Measurements from ENCODE around the gene P2RX4. TPM values are rescaled to one million over a fixed set of nuclear protein-coding genes. Genes with fewer than 3 reads are reported as not detected.
A peak's percentile ranks its signal among the peaks of the same experiment; 100 is the strongest.

Gene P2RX4
- total and polyA plus RNA-seq, 2 of the 13 experiments (the other 11 are each of a cell fraction or from before 2014, with no cell fraction given): 13.8 to 30.8 TPM

DNA sequence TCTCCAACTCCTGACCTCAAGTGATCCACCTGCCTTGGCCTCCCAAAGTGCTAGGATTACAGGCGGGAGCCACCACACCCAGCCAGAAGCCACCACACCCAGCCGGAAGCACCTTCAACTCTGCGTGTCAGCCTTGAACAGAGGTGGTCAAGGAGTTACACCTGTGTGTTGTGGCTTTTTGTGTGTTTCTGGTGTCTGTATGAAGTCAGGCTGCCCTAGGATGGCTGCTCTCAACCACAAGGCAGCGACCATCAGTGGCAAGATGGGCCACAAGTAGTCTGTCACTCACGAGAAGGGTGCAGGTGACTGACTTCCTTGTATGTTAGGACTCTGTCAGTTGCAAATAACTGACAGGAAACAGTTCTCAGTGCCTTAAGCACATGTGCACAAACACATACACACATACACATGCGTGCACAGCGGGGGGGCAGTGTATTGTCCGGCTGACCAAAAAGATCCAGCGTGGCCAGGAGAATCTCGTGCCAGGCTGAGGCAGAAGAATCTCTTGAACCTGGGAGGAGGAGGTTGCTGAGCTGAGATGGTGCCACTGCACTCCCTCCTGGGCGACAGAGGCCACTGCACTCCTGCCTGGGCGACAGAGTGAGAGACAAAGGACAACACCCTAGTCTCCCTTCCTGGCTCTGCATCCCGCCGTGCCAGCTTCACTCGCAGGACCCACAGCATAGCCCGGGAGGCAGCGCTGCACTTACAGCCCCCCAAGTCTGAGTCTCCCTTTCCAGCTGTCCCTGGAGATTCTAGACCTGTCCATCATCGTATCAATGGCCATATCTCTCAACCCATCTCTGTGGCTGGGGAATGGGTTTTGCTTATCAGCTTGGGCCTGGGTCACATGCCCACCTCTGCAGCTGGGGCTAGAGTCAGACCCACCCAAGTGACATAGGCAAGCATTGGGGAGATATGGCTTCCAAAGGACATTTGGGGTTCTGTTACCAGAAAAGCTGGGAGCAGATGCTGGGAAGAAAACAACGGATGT lies 13.7 kb downstream of the P2RX4 start:
- peaks cover 16% of the 10 kb centered on the region for H3K4me1 ChIP-seq (ENCODE audit: insufficient read depth, low read length)
- no peak for DNase-seq (ENCODE audit: low spot score)
- H4K20me1 ChIP-seq (ENCODE audit: insufficient read depth, low read length): no peaks in the 10 kb centered on the region
- ChIA-PET CTCF (ENCODE audit: low intra/inter-chr PET ratio, low total read pairs) (no interaction called here), POLR2A (no interaction called here)
- H3K27ac ChIP-seq (ENCODE audit: extremely low read length, insufficient read depth, low read length): no peak overlapping the region
- H2AFZ ChIP-seq (ENCODE audit: low read length): no peak overlapping the region
- H3K4me2 ChIP-seq (ENCODE audit: low read depth, low read length): no peak overlapping the region
- intact Hi-C loops (cut with micrococcal nuclease; ENCODE audit: unreplicated experiment): no loop called here
- H3K36me3 ChIP-seq (replicated peaks in 1 of 2; ENCODE audit: control insufficient read depth in 1 of 2, insufficient read depth in 2 of 2, low read length in 2 of 2): peaks cover 3 to 5% of the 10 kb centered on the region in 2 experiments; a peak in 3 of 5 replicates
- H3K79me2 ChIP-seq (ENCODE audit: insufficient read depth, low read length): no peaks in the 10 kb centered on the region
- H3K9ac ChIP-seq (ENCODE audit: insufficient read depth, low read depth, low read length): no peak overlapping the region
- peak; percentile 73 for ATAC-seq
- no peaks in the 10 kb centered on the region for H3K27me3 ChIP-seq (ENCODE audit: control insufficient read depth in 1 of 2, insufficient read depth in 2 of 2, low read length in 2 of 2)
- in situ Hi-C loops (cut with HindIII; ENCODE audit: extremely low pct_ligation_motif_present, low pct_unique_long_range_greater_than_20kb): no loop called here
- H3K4me3 ChIP-seq (replicated peaks in 1 of 3; ENCODE audit: insufficient read depth in 1 of 3, low read depth in 2 of 3, low read length in 3 of 3): no peak overlapping the region
- WGBS (ENCODE audit: low lambda C conversion rate): 92% methylated on average over 13 of the region's 19 CpGs
- TF ChIP-seq STAG1 (CRISPR knock-in tag; IDR thresholded peaks at IDR 0.05) (peak; percentile 63), SRSF1 (optimal IDR thresholded peaks at IDR 0.05; ENCODE audit: low read depth, low read length) (no peak), ZNF724P (CRISPR knock-in tag; IDR thresholded peaks at IDR 0.05; ENCODE audit: borderline replicate concordance) (no peak), RAD21 (CRISPR knock-in tag; IDR thresholded peaks at IDR 0.05) (peak; percentile 44; the same call in 1 of the 2 replicates), ZFP36L2 (CRISPR knock-in tag; IDR thresholded peaks at IDR 0.05) (no peak), ZKSCAN1 (IDR thresholded peaks at IDR 0.05; ENCODE audit: low read length) (no peak)
- TF ChIP-seq, protein P1, sequence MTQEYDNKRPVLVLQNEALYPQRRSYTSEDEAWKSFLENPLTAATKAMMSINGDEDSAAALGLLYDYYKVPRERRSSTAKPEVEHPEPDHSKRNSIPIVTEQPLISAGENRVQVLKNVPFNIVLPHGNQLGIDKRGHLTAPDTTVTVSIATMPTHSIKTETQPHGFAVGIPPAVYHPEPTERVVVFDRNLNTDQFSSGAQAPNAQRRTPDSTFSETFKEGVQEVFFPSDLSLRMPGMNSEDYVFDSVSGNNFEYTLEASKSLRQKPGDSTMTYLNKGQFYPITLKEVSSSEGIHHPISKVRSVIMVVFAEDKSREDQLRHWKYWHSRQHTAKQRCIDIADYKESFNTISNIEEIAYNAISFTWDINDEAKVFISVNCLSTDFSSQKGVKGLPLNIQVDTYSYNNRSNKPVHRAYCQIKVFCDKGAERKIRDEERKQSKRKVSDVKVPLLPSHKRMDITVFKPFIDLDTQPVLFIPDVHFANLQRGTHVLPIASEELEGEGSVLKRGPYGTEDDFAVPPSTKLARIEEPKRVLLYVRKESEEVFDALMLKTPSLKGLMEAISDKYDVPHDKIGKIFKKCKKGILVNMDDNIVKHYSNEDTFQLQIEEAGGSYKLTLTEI (CRISPR knock-in tag; conservative IDR thresholded peaks at IDR 0.05): no peak
- TF ChIP-seq, protein P2, sequence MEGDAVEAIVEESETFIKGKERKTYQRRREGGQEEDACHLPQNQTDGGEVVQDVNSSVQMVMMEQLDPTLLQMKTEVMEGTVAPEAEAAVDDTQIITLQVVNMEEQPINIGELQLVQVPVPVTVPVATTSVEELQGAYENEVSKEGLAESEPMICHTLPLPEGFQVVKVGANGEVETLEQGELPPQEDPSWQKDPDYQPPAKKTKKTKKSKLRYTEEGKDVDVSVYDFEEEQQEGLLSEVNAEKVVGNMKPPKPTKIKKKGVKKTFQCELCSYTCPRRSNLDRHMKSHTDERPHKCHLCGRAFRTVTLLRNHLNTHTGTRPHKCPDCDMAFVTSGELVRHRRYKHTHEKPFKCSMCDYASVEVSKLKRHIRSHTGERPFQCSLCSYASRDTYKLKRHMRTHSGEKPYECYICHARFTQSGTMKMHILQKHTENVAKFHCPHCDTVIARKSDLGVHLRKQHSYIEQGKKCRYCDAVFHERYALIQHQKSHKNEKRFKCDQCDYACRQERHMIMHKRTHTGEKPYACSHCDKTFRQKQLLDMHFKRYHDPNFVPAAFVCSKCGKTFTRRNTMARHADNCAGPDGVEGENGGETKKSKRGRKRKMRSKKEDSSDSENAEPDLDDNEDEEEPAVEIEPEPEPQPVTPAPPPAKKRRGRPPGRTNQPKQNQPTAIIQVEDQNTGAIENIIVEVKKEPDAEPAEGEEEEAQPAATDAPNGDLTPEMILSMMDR (CRISPR knock-in tag; IDR thresholded peaks at IDR 0.05): peak; percentile 63
- TF ChIP-seq, protein P3, sequence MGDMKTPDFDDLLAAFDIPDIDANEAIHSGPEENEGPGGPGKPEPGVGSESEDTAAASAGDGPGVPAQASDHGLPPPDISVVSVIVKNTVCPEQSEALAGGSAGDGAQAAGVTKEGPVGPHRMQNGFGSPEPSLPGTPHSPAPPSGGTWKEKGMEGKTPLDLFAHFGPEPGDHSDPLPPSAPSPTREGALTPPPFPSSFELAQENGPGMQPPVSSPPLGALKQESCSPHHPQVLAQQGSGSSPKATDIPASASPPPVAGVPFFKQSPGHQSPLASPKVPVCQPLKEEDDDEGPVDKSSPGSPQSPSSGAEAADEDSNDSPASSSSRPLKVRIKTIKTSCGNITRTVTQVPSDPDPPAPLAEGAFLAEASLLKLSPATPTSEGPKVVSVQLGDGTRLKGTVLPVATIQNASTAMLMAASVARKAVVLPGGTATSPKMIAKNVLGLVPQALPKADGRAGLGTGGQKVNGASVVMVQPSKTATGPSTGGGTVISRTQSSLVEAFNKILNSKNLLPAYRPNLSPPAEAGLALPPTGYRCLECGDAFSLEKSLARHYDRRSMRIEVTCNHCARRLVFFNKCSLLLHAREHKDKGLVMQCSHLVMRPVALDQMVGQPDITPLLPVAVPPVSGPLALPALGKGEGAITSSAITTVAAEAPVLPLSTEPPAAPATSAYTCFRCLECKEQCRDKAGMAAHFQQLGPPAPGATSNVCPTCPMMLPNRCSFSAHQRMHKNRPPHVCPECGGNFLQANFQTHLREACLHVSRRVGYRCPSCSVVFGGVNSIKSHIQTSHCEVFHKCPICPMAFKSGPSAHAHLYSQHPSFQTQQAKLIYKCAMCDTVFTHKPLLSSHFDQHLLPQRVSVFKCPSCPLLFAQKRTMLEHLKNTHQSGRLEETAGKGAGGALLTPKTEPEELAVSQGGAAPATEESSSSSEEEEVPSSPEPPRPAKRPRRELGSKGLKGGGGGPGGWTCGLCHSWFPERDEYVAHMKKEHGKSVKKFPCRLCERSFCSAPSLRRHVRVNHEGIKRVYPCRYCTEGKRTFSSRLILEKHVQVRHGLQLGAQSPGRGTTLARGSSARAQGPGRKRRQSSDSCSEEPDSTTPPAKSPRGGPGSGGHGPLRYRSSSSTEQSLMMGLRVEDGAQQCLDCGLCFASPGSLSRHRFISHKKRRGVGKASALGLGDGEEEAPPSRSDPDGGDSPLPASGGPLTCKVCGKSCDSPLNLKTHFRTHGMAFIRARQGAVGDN (CRISPR knock-in tag; IDR thresholded peaks at IDR 0.05): 0 out of 2 replicates have a peak, but pooled peaks have one; percentile 20
- no peak for FAIRE-seq
- BruUV-seq (replicated peaks): no TSS peak
- no peaks in the 10 kb centered on the region for H3K9me3 ChIP-seq (ENCODE audit: low read length)
